IMR-90 (cell line): ENCODE data around the gene GLRX3. TPM values are rescaled to one million over a fixed set of nuclear protein-coding genes. Genes with fewer than 3 reads are reported as not detected.

Source experiments
- ATAC-seq: fragments of 200-7000 bp; cut with Tn5 transposase; 2 replicates; pipeline ENCODE4 v1.9.1; 2020; ENCODE audit warnings: low read depth, mild to moderate bottlenecking, moderate library complexity
- BruUV-seq: library from RNA; stranded (reverse); fragments of 400-500 nt; replicated peaks from 2 replicates; lab custom pipeline; 2021; lab: Mats Ljungman, UMichigan
- CTCF ChIA-PET: fragments of 300-600 bp; formaldehyde crosslinking; extraction: SDS; loops from one replicate; lab custom pipeline; 2021; ENCODE audit warnings: antibody characterized with exemption; lab: Yijun Ruan, JAX
- POLR2A ChIA-PET: fragments of 300-600 bp; sonication (Branson Sonifier 250); formaldehyde crosslinking; loops from one replicate; lab custom pipeline; 2022; ENCODE audit warnings: antibody characterized with exemption; ENCODE audit not compliant: unreplicated experiment; lab: Charles Lee
- DNase-seq: peaks from one replicate; pipeline ENCODE4 v3.0.0; 2013
- H2AFZ ChIP-seq: replicated peaks from 2 replicates; pipeline ENCODE3; 2013; ENCODE audit warnings: low read length, mild to moderate bottlenecking; ENCODE audit not compliant: poor library complexity
- H2AK5ac ChIP-seq: 2 replicates; pipeline ENCODE4 v1.6.1; 2013; ENCODE audit warnings: low read depth, low read length, inconsistent platforms
- H2AK9ac ChIP-seq: replicated peaks from 2 replicates; pipeline ENCODE3; 2013; ENCODE audit warnings: mild to moderate bottlenecking, low read depth, low read length, moderate library complexity; ENCODE audit not compliant: poor library complexity
- H2BK120ac ChIP-seq: 2 replicates; pipeline ENCODE4 v1.6.1; 2013; ENCODE audit warnings: low read depth, low read length, inconsistent platforms
- H2BK15ac ChIP-seq: 3 replicates; pipeline ENCODE4 v1.6.1; 2013; ENCODE audit warnings: low read depth, low read length, inconsistent platforms
- H2BK20ac ChIP-seq: 2 replicates; pipeline ENCODE4 v1.6.1; 2013; ENCODE audit warnings: low read depth, mild to moderate bottlenecking, inconsistent platforms, low read length, moderate library complexity
- H2BK5ac ChIP-seq: 2 replicates; pipeline ENCODE4 v1.6.1; 2013; ENCODE audit warnings: mild to moderate bottlenecking, low read depth, low read length, inconsistent platforms; ENCODE audit not compliant: poor library complexity, severe bottlenecking
- H3K14ac ChIP-seq: replicated peaks from 2 replicates; pipeline ENCODE4 v1.6.1; 2013; ENCODE audit warnings: low read depth, low read length, inconsistent platforms
- H3K18ac ChIP-seq: 2 replicates; pipeline ENCODE4 v1.6.1; 2013; ENCODE audit warnings: low read depth, low read length, control low read depth
- H3K23ac ChIP-seq: 2 replicates; pipeline ENCODE4 v1.6.1; 2013; ENCODE audit warnings: low read depth, low read length, inconsistent platforms
- H3K27ac ChIP-seq: 2 replicates; pipeline ENCODE4 v1.5.1; 2013; ENCODE audit warnings: mild to moderate bottlenecking, control low read depth, low read length; ENCODE audit not compliant: insufficient read depth
- H3K27me3 ChIP-seq: 2 replicates; pipeline ENCODE4 v1.6.1; 2013; ENCODE audit warnings: low read length; ENCODE audit not compliant: control insufficient read depth, insufficient read depth
- H3K36me3 ChIP-seq: 2 replicates; pipeline ENCODE4 v1.6.1; 2013; ENCODE audit warnings: low read length, mixed read lengths; ENCODE audit not compliant: control insufficient read depth, insufficient read depth
- H3K4ac ChIP-seq: 2 replicates; pipeline ENCODE4 v1.6.1; 2013; ENCODE audit warnings: low read depth, low read length, inconsistent platforms
- H3K4me1 ChIP-seq: 2 replicates; pipeline ENCODE4 v1.6.1; 2013; ENCODE audit warnings: low read length, mixed read lengths; ENCODE audit not compliant: control insufficient read depth, insufficient read depth
- H3K4me2 ChIP-seq: 2 replicates; pipeline ENCODE4 v1.6.1; 2013; ENCODE audit warnings: low read depth, mild to moderate bottlenecking, control low read depth, low read length, moderate library complexity
- H3K4me3 ChIP-seq: 2 replicates; pipeline ENCODE4 v1.5.1; 2013; ENCODE audit warnings: low read depth, mild to moderate bottlenecking, control low read depth, low read length, moderate library complexity; ENCODE audit not compliant: insufficient read depth
- H3K56ac ChIP-seq: 2 replicates; pipeline ENCODE4 v1.6.1; 2013; ENCODE audit warnings: low read length, inconsistent platforms; ENCODE audit not compliant: insufficient read depth; ENCODE audit errors: extremely low read depth
- H3K79me1 ChIP-seq, 2 experiments: 2 replicates each; pipeline ENCODE4 v1.6.1; 2013; ENCODE audit warnings: low read length in 2 of 2, inconsistent platforms in 1 of 2, low read depth in 1 of 2
- H3K9ac ChIP-seq: 2 replicates; pipeline ENCODE4 v1.6.1; 2013; ENCODE audit warnings: low read depth, low read length, control low read depth
- H3K9me1 ChIP-seq: 2 replicates; pipeline ENCODE4 v1.6.1; 2013; ENCODE audit warnings: low read length, inconsistent platforms; ENCODE audit not compliant: insufficient read depth
- H3K9me3 ChIP-seq: 2 replicates; pipeline ENCODE4 v1.6.1; 2013; ENCODE audit warnings: low read length; ENCODE audit not compliant: control insufficient read depth, insufficient read depth
- H4K20me1 ChIP-seq: 2 replicates; pipeline ENCODE4 v1.6.1; 2013; ENCODE audit warnings: low read length, inconsistent platforms; ENCODE audit not compliant: insufficient read depth
- H4K5ac ChIP-seq: 2 replicates; pipeline ENCODE4 v1.6.1; 2013; ENCODE audit warnings: mild to moderate bottlenecking, low read depth, low read length, control low read depth
- H4K8ac ChIP-seq, 2 experiments: 2 replicates each; pipeline ENCODE4 v1.6.1; 2013; ENCODE audit warnings: low read depth in 2 of 2, low read length in 2 of 2, control low read depth in 1 of 2, inconsistent platforms in 1 of 2
- H4K91ac ChIP-seq: 2 replicates; pipeline ENCODE4 v1.6.1; 2013; ENCODE audit warnings: low read depth, low read length, inconsistent platforms; ENCODE audit not compliant: insufficient read depth
- BHLHE40 ChIP-seq: fragments of 150-350 bp; IDR thresholded peaks from 2 replicates; pipeline ENCODE4 v1.6.1; 2016; ENCODE audit warnings: mild to moderate bottlenecking, low read depth, low read length
- CEBPB ChIP-seq: IDR thresholded peaks from 2 replicates; pipeline ENCODE4 v1.6.1; 2012; ENCODE audit warnings: low read depth, low read length, improper control_type of control experiment
- CHD1 ChIP-seq: IDR thresholded peaks from 2 replicates; pipeline ENCODE4 v1.6.1; 2012; ENCODE audit warnings: low read depth, low read length, improper control_type of control experiment
- FOS ChIP-seq: fragments of 150-350 bp; IDR thresholded peaks from 2 replicates; pipeline ENCODE4 v1.6.1; 2016; ENCODE audit warnings: low read depth, low read length
- MAFK ChIP-seq: IDR thresholded peaks from 2 replicates; pipeline ENCODE4 v1.6.1; 2012; ENCODE audit warnings: low read depth, low read length, improper control_type of control experiment
- MAZ ChIP-seq: IDR thresholded peaks from 2 replicates; pipeline ENCODE4 v1.6.1; 2012; ENCODE audit warnings: low read depth, mild to moderate bottlenecking, low read length, improper control_type of control experiment, moderate library complexity, borderline replicate concordance
- MXI1 ChIP-seq: IDR thresholded peaks from 2 replicates; pipeline ENCODE4 v1.6.1; 2012; ENCODE audit warnings: low read depth, mild to moderate bottlenecking, low read length, moderate library complexity, borderline replicate concordance
- NFE2L2 ChIP-seq: fragments of 150-350 bp; IDR thresholded peaks from 2 replicates; pipeline ENCODE4 v1.6.1; 2016; ENCODE audit warnings: low read depth, mild to moderate bottlenecking, low read length
- POLR2A ChIP-seq: IDR thresholded peaks from 2 replicates; pipeline ENCODE4 v1.6.1; 2012; ENCODE audit warnings: mild to moderate bottlenecking, low read depth, low read length
- RAD21 ChIP-seq: IDR thresholded peaks from 2 replicates; pipeline ENCODE4 v1.6.1; 2012; ENCODE audit warnings: low read length, improper control_type of control experiment
- RCOR1 ChIP-seq: IDR thresholded peaks from 2 replicates; pipeline ENCODE4 v1.6.1; 2012; ENCODE audit warnings: mild to moderate bottlenecking, low read length, improper control_type of control experiment; ENCODE audit not compliant: insufficient replicate concordance
- RFX5 ChIP-seq: IDR thresholded peaks from 2 replicates; pipeline ENCODE4 v1.8.0; 2012; ENCODE audit warnings: low read depth, mild to moderate bottlenecking, low read length, moderate library complexity
- SMC3 ChIP-seq: fragments of 150-350 bp; IDR thresholded peaks from 2 replicates; pipeline ENCODE4 v1.6.1; 2016; ENCODE audit warnings: low read depth, mild to moderate bottlenecking, antibody characterized with exemption, low read length, moderate library complexity
- WGBS, 2 experiments: methylation state at CpG; one replicate each; pipeline versions ENCODE4 v1.1.5 to v1.1.7; 2013; ENCODE audit warnings: missing lambda C conversion rate in 2 of 2; ENCODE audit not compliant: insufficient read length in 1 of 2; ENCODE audit errors: extremely low coverage in 2 of 2; 5-methylcytosine and 5-hydroxymethylcytosine counted together
- dilution Hi-C: fragments of 300-500 bp; cut with HindIII; formaldehyde crosslinking; loops from one replicate; pipeline ENCODE4 v1.14.3; 2018; ENCODE audit warnings: low sequenced_read_pairs; ENCODE audit not compliant: unreplicated experiment
- in situ Hi-C: fragments of 300-500 bp; cut with MboI; formaldehyde crosslinking; loops from 3 replicates; pipeline ENCODE4 v1.14.3; 2019; ENCODE audit warnings: low sequenced_read_pairs, inconsistent platforms, mixed read lengths
- intact Hi-C: fragments of 100-400 bp; cut with micrococcal nuclease; formaldehyde crosslinking; loops from 2 replicates; pipeline ENCODE4 v1.10.0; 2022
- polyA plus RNA-seq, 3 experiments: library from polyadenylated mRNA; depleted of rRNA; stranded (reverse); fragments of >200 nt; gene quantifications; 2 replicates each; pipeline ENCODE4 v1.2.3, GENCODE V29; 2012; ENCODE audit warnings: low replicate concordance in 1 of 3
- total RNA-seq: library from RNA; depleted of rRNA; stranded (reverse); fragments of >200 nt; gene quantifications from 2 replicates; pipeline ENCODE4 v1.2.3, GENCODE V29; 2012
- TF ChIP-seq, protein P1 (sequence below): fragments of 150-350 bp; IDR thresholded peaks from 2 replicates; pipeline ENCODE4 v1.6.1; 2017; ENCODE audit warnings: mild to moderate bottlenecking, antibody characterized with exemption, low read length, low read depth
- TF ChIP-seq, protein P2 (sequence below): conservative IDR thresholded peaks from 2 replicates; pipeline ENCODE4 v1.5.1; 2012; ENCODE audit warnings: mild to moderate bottlenecking, low read depth, low read length, improper control_type of control experiment
- TF ChIP-seq, protein P3 (sequence below): fragments of 150-350 bp; IDR thresholded peaks from 2 replicates; pipeline ENCODE4 v1.6.1; 2016; ENCODE audit warnings: low read depth, mild to moderate bottlenecking, low read length, moderate library complexity, borderline replicate concordance

The GLRX3 gene
- total and polyA plus RNA-seq, 2 of the 4 experiments (the other 2 are of a cell fraction), result 78.7 to 81.7 TPM

DNA sequence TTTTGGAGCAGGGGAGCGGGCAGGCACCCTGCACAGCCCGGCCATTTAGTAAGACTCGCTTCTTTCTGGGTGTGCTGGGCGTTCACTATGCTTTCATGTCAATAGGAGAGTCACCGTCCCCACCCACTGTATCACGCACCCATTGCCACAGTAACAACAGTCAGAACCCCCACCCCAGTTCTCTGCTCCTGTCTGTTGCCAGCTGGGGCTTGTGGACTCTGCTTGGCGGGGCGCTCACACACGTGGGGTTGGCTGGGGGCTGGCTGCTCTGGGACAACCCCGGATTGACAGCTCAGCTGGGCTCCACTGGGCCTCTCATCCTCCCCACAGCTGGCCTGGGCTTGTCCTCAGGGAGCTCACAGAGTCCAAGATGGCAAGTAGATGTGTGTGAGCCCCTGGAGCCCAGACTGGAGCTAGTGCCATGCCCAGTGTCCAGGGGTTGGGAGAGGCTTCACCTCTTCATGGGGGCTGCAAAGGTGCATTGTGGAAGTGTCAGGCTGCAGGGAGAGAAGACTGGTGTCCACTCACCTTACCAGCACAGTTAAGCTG is 59.6 kb downstream of the GLRX3 start:
- Histone ChIP-seq H3K56ac (no peak overlapping the region), H3K27me3 (no peaks in the 10 kb centered on the region), H3K4ac (no peak overlapping the region), H2AK9ac (no peak overlapping the region), H3K9me3 (no peaks in the 10 kb centered on the region), H2AK5ac (no peak overlapping the region), H3K23ac (no peak overlapping the region), H2BK5ac (no peak overlapping the region), H3K27ac (no peak overlapping the region), H4K5ac (no peak overlapping the region), H3K9ac (no peak overlapping the region), H3K9me1 (0 out of 2 replicates have a peak, but pooled peaks cover 3% of the 10 kb centered on the region), H2BK15ac (no peak overlapping the region), H2BK120ac (no peak overlapping the region), H3K14ac (no peak overlapping the region), H3K4me3 (no peak overlapping the region), H3K4me1 (no peaks in the 10 kb centered on the region), H3K18ac (no peak overlapping the region), H3K79me1 (no peaks in the 10 kb centered on the region), H3K36me3 (no peaks in the 10 kb centered on the region), H4K20me1 (no peaks in the 10 kb centered on the region), H4K91ac (no peak overlapping the region), H2AFZ (no peak overlapping the region), H4K8ac (no peak overlapping the region), H2BK20ac (no peak overlapping the region), H3K4me2 (no peak overlapping the region)
- dilution Hi-C loops (no loop called here), intact Hi-C loops (no loop called here), in situ Hi-C loops (loop anchor here (25.0 kb wide), 1 partner anchor 1816 kb away; no protein-coding TSS in a partner anchor)
- POLR2A ChIA-PET, result no interaction called here
- no TSS peak for BruUV-seq
- 94% methylated on average over 5 of the region's 10 CpGs; no CpG with 5 or more reads in 1 of the 2 experiments for WGBS, 2 experiments
- DNase-seq (no peak), ATAC-seq (no peak)
- CTCF ChIA-PET, result no interaction called here
- TF ChIP-seq, protein P1, sequence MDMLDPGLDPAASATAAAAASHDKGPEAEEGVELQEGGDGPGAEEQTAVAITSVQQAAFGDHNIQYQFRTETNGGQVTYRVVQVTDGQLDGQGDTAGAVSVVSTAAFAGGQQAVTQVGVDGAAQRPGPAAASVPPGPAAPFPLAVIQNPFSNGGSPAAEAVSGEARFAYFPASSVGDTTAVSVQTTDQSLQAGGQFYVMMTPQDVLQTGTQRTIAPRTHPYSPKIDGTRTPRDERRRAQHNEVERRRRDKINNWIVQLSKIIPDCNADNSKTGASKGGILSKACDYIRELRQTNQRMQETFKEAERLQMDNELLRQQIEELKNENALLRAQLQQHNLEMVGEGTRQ, result no peak
- TF ChIP-seq RAD21 (no peak), POLR2A (no peak), RFX5 (no peak), CEBPB (no peak), MAZ (no peak), SMC3 (no peak), NFE2L2 (no peak), MXI1 (no peak), CHD1 (no peak), BHLHE40 (no peak), RCOR1 (no peak), FOS (no peak), MAFK (no peak)
- TF ChIP-seq, protein P2, sequence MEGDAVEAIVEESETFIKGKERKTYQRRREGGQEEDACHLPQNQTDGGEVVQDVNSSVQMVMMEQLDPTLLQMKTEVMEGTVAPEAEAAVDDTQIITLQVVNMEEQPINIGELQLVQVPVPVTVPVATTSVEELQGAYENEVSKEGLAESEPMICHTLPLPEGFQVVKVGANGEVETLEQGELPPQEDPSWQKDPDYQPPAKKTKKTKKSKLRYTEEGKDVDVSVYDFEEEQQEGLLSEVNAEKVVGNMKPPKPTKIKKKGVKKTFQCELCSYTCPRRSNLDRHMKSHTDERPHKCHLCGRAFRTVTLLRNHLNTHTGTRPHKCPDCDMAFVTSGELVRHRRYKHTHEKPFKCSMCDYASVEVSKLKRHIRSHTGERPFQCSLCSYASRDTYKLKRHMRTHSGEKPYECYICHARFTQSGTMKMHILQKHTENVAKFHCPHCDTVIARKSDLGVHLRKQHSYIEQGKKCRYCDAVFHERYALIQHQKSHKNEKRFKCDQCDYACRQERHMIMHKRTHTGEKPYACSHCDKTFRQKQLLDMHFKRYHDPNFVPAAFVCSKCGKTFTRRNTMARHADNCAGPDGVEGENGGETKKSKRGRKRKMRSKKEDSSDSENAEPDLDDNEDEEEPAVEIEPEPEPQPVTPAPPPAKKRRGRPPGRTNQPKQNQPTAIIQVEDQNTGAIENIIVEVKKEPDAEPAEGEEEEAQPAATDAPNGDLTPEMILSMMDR, result no peak
- TF ChIP-seq, protein P3, sequence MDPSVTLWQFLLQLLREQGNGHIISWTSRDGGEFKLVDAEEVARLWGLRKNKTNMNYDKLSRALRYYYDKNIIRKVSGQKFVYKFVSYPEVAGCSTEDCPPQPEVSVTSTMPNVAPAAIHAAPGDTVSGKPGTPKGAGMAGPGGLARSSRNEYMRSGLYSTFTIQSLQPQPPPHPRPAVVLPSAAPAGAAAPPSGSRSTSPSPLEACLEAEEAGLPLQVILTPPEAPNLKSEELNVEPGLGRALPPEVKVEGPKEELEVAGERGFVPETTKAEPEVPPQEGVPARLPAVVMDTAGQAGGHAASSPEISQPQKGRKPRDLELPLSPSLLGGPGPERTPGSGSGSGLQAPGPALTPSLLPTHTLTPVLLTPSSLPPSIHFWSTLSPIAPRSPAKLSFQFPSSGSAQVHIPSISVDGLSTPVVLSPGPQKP, result no peak
